SJSA1 (cell line): Measurements from ENCODE around the gene HK1. TPM values are rescaled to one million over a fixed set of nuclear protein-coding genes. Genes with fewer than 3 reads are reported as not detected.
"Not testable (repeated sequence)": the region's sequence is repeated elsewhere in the genome, so short reads cannot be mapped to it uniquely, and the experiment has no call there.

Experiments used
- DNase-seq, 2 experiments: peaks; one replicate each; pipeline ENCODE4 v3.0.0-alpha.2; 2015 to 2020; ENCODE audit warnings: low spot score in 2 of 2, low read depth in 1 of 2
- H3K27ac ChIP-seq: fragments of 250-450 bp; sonication (Bioruptor Pico); 2 replicates; pipeline ENCODE4 v1.5.1; 2020; ENCODE audit warnings: mild to moderate bottlenecking, moderate library complexity
- H3K27me3 ChIP-seq: fragments of 250-450 bp; sonication (Bioruptor Pico); replicated peaks from 2 replicates; pipeline ENCODE4 v1.5.1; 2020; ENCODE audit warnings: mild to moderate bottlenecking, moderate library complexity
- H3K36me3 ChIP-seq: fragments of 250-450 bp; sonication (Bioruptor Pico); 2 replicates; pipeline ENCODE4 v1.5.1; 2020; ENCODE audit warnings: mild to moderate bottlenecking
- H3K4me1 ChIP-seq: fragments of 250-450 bp; sonication (Bioruptor Pico); replicated peaks from 2 replicates; pipeline ENCODE4 v1.6.1; 2021; ENCODE audit warnings: mild to moderate bottlenecking
- H3K4me3 ChIP-seq: fragments of 250-450 bp; sonication (Bioruptor Pico); 2 replicates; pipeline ENCODE4 v1.5.1; 2020; ENCODE audit warnings: mild to moderate bottlenecking
- H3K9me3 ChIP-seq: fragments of 250-450 bp; sonication (Bioruptor Pico); replicated peaks from 2 replicates; pipeline ENCODE4 v1.5.1; 2020; ENCODE audit warnings: mild to moderate bottlenecking
- total RNA-seq: library from RNA; depleted of rRNA; stranded (reverse); fragments of >200 nt; shearing (Covaris generic); gene quantifications from 2 replicates; pipeline ENCODE4 v1.2.3, GENCODE V29; 2014

The HK1 gene
- total RNA-seq, 1 experiment from 2014 or later: 53.1 TPM

DNA sequence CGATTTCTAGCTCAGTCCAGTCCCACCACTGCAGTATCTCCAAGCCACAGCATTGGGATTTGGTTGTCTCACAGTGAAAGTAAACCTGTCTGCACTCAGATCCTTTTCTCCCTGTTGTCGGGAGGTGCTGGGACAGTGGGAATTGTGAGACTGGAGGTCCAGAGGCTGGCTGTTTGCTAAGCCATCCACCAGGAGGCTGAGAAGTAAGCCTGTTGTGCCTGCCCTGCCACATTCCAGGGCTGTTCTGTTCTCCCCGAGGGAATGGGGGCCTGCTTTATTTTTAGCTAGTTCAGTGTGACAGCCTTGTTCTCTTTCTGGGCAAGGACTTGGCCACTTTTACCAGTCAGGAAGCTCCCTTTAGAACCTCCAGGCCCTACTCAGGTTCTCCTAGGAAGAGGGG lies 54.9 kb downstream of the HK1 start:
- Histone ChIP-seq H3K4me3 (no peak overlapping the region), H3K27me3 (no peaks in the 10 kb centered on the region; the same call in 1 of the 2 replicates), H3K27ac (no peak overlapping the region), H3K4me1 (no peaks in the 10 kb centered on the region), H3K36me3 (peaks cover 3% of the 10 kb centered on the region; the same call in 1 of the 2 replicates), H3K9me3 (no peaks in the 10 kb centered on the region)
- no peak for DNase-seq

DNA sequence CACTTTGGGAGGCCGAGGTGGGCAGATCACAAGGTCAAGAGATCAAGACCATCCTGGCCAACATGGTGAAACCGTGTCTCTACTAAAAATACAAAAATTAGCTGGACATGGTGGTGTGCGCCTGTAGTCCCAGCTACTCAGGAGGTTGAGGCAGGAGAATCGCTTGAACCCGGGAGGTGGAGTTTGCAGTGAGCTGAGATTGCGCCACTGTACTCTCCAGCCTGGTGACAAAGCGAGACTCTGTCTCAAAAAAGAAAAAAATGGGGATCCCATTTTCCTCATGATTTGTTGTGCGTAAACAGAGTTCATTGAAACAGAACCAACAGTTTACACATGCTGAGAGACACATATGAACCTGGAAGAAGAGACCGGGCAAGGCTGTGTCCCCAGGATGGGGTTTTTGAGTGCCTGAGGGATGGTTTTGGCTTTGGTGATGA lies 55.6 kb downstream of the HK1 start:
- H3K27me3 ChIP-seq, H3K9me3 ChIP-seq, H3K36me3 ChIP-seq, H3K4me1 ChIP-seq, DNase-seq, H3K27ac ChIP-seq, H3K4me3 ChIP-seq: not testable (repeated sequence)

DNA sequence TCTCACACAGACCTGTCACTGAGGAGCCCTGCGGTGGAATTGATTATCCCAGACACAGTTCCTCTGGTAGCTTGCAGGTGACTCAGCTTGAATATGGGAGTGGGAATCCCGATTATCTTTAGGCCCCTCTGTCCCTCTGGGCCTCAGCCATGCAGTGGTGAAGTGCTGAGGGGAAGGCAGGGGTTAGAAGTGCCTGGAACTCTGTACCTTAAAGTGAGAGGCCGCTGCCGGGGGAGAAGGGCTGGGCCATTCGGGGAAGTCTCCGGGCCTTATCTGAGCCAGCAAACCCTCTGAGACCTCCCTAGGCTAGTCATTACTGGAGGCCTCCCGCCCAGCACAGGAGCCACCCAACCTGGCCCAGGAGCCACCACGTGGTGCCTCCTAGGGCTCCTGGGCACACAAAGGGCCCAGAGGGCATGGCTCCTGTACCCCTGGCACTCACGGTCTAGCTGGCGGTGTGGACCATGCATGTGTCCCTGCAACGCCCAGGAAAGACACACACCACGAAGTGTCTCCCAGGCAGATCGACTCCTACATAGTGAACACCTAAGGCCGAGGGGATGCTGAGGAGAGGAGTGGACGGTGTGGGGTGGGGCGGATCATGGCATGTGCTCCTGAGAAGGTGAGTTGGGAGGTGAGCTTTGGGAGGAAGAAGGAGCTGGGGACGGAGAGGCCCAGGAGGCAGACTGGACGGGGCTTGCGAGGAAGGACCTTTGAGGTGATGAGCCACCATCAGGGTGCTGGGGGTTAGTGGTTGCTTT lies 56.2 kb downstream of the HK1 start:
- H3K4me1 ChIP-seq: no peaks in the 10 kb centered on the region

DNA sequence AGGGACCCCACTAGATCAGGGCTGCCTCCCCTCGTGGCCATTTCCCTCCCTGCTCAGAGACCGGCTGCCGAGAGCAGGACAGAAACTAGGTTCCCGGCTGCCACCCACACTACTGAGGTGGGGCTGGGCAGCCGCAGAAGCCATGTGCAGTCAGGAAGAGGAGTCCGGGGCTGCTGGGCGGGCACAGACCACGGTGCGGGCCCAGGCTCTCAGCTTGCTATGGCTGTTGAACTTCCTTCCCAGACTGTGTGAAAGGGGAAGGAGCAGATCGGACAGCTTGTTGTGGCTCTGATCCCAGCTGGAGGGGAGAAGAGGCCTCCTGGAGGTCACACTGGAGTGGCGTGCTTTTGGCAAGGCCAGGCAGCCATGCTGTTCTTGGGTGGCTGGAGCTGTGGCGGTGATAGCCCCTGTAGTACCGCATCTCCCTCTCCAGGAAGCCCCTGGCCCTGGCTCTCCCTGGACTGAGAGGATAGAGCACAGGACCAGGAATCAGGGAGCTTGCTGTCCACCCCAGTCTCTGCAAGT lies 56.8 kb downstream of the HK1 start:
- Histone ChIP-seq H3K27ac (no peak overlapping the region), H3K27me3 (no peaks in the 10 kb centered on the region; the same call in 1 of the 2 replicates), H3K4me3 (no peak overlapping the region), H3K36me3 (peaks cover 3% of the 10 kb centered on the region; the same call in 1 of the 2 replicates), H3K4me1 (no peaks in the 10 kb centered on the region), H3K9me3 (no peaks in the 10 kb centered on the region)
- DNase-seq: no peak

More for the DNA sequence above, 56.2 kb downstream of the HK1 start:
- H3K27me3 ChIP-seq: no peaks in the 10 kb centered on the region; the same call in 1 of the 2 replicates
- H3K36me3 ChIP-seq: peaks cover 3% of the 10 kb centered on the region; the same call in 1 of the 2 replicates
- H3K27ac ChIP-seq: no peak overlapping the region
- H3K9me3 ChIP-seq: no peaks in the 10 kb centered on the region
- H3K4me3 ChIP-seq: no peak overlapping the region
- no peak for DNase-seq

DNA sequence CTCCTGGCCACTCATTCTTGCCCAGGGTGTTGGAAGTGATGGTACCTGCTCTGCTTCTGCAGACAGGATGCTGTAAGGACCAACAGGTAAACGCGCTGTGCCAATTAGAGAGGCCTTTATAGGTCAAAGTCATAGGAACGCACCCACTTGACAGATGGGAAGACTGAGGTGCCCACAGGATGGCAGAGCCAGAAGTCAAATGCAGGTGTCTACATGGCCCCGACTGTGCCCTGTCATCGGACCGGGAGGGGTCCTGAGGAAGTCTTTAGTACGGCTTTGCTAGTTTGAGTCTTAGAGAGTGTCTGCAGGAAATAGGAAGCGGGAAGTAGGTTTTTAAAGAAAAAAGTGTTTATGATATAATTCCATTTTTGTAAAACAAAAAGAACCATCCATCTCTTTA lies 57.3 kb downstream of the HK1 start:
- Histone ChIP-seq H3K36me3 (peaks cover 3% of the 10 kb centered on the region; the same call in 1 of the 2 replicates), H3K4me3 (no peak overlapping the region), H3K27me3 (no peaks in the 10 kb centered on the region; the same call in 1 of the 2 replicates), H3K9me3 (no peaks in the 10 kb centered on the region), H3K27ac (no peak overlapping the region), H3K4me1 (no peaks in the 10 kb centered on the region)
- DNase-seq: no peak

DNA sequence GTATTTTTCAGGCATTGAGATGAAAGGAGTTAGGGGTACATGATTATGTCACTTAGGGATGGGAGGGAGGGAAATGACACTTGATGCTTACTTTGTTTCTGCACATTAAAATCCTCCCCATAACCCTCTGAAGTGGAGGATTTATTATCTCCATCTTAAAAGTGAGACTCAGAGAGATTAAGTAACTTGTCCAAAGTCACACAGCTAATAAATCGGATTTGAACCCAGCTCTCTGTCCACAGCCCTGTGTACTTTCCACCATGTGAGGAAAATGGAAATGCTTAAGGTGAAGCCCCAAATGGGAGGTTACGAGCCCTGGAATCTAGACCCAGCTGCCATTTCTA lies 58.6 kb downstream of the HK1 start:
- Histone ChIP-seq H3K27ac (no peak overlapping the region), H3K4me3 (no peak overlapping the region), H3K4me1 (no peaks in the 10 kb centered on the region), H3K27me3 (no peaks in the 10 kb centered on the region; the same call in 1 of the 2 replicates), H3K36me3 (peaks cover 3% of the 10 kb centered on the region; the same call in 1 of the 2 replicates), H3K9me3 (no peaks in the 10 kb centered on the region)
- DNase-seq: no peak

DNA sequence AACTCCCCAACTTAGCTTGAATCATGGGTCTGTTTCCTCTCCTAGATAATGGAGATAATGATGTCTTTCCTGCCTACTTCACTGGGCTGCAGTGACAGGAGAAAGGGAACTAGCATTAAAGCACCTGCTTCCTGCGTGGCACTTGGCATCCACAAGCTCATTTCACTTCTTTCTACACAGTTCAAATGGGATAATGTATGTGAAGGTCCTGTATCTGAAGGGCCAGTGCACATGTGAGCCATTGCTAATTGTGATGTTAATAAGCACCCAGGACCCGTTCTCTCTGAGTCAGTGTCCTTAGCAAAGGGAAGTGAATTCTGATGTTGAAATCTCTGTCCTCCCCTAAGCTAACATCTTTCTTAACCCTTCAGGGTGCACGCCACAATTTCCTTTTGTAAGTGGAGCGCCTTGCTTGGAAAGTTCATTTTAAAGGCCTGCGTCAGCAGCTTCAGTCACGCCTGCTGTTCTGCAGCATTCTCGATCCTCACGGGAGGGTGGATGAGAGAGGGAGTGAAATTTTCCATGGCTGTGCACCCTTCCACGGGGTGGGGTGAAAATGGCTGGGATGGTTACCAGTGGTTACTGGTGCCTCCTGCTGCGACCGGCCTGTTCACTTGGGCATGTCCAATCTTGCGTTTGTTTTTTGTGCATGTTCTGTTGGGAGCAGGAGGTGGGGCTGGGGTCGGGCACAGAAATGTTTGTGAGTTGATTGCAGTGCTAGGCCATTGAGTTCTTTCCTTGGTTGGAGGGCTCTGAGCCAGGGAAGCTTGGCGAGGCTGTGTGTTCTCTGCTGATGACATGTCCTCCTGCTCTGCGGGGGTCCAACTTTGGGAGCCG lies 59.2 kb downstream of the HK1 start:
- no peak for DNase-seq
- Histone ChIP-seq H3K36me3 (peaks cover 2% of the 10 kb centered on the region), H3K4me3 (no peak overlapping the region), H3K27ac (no peak overlapping the region), H3K27me3 (no peaks in the 10 kb centered on the region), H3K4me1 (no peaks in the 10 kb centered on the region), H3K9me3 (no peaks in the 10 kb centered on the region)

DNA sequence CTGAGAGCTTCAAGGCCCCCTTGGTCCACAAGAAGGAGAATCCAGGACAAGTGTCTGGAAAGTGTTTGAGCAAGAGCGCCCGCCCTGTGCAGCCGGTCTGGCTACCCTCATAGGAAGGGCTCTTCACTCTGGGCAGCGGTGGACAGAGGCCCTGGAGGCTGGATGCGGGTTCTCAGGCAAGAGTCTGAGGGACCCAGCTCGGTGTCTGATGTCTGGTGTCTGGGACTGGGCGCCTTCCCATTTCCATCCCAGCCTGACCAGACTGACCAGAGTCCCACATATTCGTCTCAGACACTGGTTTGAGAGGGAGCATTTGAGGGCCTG lies 59.8 kb downstream of the HK1 start:
- H3K27ac ChIP-seq: no peak overlapping the region
- DNase-seq: no peak
- H3K4me1 ChIP-seq: no peaks in the 10 kb centered on the region
- H3K36me3 ChIP-seq: peaks cover 5% of the 10 kb centered on the region; the same call in 1 of the 2 replicates
- H3K27me3 ChIP-seq: no peaks in the 10 kb centered on the region
- no peak overlapping the region for H3K4me3 ChIP-seq
- H3K9me3 ChIP-seq: no peaks in the 10 kb centered on the region

DNA sequence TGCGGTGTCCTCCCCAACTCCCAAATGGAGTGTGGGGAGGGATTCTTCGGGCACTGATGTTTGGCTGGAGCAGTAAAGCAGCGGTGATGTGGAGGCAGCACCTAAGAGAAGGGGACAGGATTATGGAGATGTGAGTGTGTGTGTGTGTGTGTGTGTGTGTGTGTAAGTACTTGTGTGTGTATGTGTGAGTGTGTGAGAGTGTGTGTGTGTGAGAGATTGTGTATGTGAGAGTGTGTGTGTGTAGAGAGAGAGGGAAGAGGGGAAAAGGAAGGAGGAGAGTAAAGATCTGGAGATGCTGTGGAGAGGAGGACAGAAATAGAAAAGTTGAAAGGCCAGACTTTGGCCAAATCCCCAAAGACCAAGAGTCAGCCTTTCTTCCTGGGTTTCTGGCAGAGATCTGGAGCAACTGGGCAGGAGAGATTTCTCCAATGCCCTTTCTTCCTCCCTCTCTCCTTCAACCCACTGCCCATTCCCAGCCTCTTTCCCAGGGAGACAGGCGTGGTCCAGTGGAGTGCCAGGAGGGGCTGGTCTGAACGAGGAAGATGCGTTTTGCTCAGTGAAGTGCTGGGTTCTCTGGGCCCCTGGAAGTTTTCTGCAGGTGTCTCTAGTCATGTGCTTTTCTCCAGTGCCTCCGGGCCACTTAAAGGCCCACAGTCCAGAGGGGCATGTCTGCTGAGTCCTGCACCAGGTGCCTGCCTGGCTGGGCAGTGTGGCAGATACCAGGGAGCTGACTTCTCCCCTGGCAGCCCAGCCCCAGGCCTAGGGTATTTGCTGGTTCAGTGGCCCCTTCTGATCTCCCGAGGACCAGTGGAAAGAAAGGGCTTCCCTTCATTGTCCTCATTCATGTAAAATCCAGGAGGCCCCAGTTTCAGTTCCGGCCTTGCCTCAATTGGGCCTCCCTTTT lies 60.5 kb downstream of the HK1 start:
- Histone ChIP-seq H3K9me3 (no peaks in the 10 kb centered on the region), H3K4me1 (no peaks in the 10 kb centered on the region), H3K36me3 (peaks cover 9% of the 10 kb centered on the region), H3K27ac (no peak overlapping the region), H3K27me3 (no peaks in the 10 kb centered on the region), H3K4me3 (no peak overlapping the region)
- no peak for DNase-seq

DNA sequence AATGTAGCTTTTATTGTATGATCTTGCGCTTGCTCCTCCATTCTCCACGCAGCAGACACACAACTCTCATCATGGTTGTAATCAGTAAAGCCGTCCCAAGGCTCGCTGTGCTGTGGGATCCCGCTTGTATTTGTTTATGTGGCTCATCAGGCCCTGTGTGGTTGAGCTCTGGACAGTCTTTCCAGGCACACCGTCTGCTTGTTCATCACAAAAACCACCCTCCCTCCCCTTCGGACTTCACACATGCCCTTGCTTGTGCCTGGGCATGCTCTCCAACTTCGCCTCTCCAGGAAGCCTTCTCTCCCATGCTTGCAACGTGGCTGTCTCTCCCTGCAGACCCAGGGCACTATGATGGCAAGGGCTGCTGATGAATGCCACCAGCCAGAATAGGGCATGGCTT lies 62.4 kb downstream of the HK1 start:
- H3K36me3 ChIP-seq: peaks cover 28% of the 10 kb centered on the region
- no peak overlapping the region for H3K4me3 ChIP-seq
- DNase-seq: no peak
- no peaks in the 10 kb centered on the region for H3K9me3 ChIP-seq
- no peaks in the 10 kb centered on the region for H3K27me3 ChIP-seq
- H3K27ac ChIP-seq: no peak overlapping the region
- no peaks in the 10 kb centered on the region for H3K4me1 ChIP-seq

DNA sequence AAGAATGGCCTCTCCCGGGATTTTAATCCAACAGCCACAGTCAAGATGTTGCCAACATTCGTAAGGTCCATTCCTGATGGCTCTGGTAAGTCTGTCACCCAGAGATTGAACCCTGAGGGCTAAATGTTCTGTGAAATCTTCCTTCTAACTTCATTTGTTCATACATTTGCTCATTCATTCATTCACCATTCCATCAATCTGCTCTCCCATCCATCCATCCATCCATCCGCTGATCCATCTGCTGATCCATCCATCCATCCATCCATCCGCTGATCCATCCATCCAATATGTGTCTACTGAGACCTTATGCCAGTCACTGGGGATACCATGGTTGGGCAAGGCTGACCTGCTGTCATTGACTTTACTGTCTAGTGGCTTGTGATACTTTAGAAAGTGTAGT lies 65.6 kb downstream of the HK1 start:
- no peak for DNase-seq
- H3K9me3 ChIP-seq: no peaks in the 10 kb centered on the region
- no peak overlapping the region for H3K4me3 ChIP-seq
- no peak overlapping the region for H3K27ac ChIP-seq
- H3K36me3 ChIP-seq: peaks cover 38% of the 10 kb centered on the region
- no peaks in the 10 kb centered on the region for H3K27me3 ChIP-seq
- H3K4me1 ChIP-seq: no peaks in the 10 kb centered on the region

DNA sequence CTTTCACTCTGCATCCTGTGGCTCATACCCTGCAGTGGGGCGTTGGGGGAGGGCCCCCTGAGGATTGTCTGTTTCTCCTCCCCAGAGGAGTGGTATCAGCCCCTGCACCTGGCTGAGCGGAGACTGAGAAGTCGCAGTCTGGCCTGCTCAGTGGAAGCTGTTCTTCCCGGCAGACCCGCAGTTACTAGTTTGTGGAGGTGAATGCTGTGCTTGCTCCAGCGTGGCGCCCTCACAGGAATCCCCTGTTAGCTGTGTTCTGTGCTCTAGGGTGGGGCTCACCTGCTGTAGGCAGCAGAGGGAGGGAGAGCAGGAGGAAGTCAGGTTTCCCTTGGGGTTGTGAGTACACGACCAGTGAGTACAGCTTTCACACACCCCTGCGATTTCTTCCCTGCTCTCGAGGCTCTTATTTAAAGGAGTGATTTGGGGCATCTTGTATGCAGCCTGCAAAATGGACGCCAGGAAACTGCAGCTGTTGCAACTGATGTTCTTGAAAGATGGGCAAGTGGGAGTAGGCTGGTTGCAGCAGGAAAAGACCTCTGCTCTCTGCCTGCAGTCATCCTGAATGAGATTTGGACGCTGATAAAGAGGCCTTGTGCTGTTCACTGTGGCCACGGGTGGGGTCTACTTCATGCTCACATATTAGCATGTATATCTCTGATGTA lies 66.4 kb downstream of the HK1 start:
- no peak overlapping the region for H3K27ac ChIP-seq
- DNase-seq: no peak

DNA sequence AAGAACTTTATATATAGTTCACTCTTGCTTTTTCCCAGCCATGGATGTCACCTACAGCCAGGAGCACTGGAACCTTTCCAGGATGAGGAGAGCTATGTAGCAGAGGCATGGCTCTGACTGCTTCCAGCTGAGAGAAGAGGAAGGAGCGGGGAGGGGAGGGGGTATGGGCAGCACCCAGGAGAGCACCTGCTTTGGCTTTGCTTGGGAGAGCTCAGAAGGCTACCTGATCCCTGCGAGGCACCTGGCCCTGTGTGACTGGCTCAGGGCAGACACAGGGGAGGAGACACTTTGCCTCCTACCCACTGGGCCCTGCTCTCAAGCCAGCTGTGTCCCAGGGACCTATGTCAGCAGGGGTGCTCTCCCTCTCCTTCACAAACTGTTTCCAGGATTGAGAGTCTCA lies 67.1 kb downstream of the HK1 start:
- DNase-seq: no peak
- H3K4me1 ChIP-seq: no peaks in the 10 kb centered on the region
- H3K27ac ChIP-seq: no peak overlapping the region
- H3K36me3 ChIP-seq: peaks cover 49% of the 10 kb centered on the region
- no peaks in the 10 kb centered on the region for H3K27me3 ChIP-seq
- H3K9me3 ChIP-seq: no peaks in the 10 kb centered on the region
- H3K4me3 ChIP-seq: no peak overlapping the region

More for the DNA sequence above, 66.4 kb downstream of the HK1 start:
- Histone ChIP-seq H3K9me3 (no peaks in the 10 kb centered on the region), H3K27me3 (no peaks in the 10 kb centered on the region), H3K4me3 (no peak overlapping the region), H3K36me3 (peaks cover 42% of the 10 kb centered on the region), H3K4me1 (no peaks in the 10 kb centered on the region)
